ENCODE results near the gene PIK3CG. TPM values are rescaled to one million over a fixed set of nuclear protein-coding genes. Genes with fewer than 3 reads are reported as not detected.
A peak's percentile ranks its signal among the peaks of the same experiment; 100 is the strongest.

PIK3CG gene
- total RNA-seq, 2 experiments from 2014 or later, result 26.8 to 27.0 TPM

DNA sequence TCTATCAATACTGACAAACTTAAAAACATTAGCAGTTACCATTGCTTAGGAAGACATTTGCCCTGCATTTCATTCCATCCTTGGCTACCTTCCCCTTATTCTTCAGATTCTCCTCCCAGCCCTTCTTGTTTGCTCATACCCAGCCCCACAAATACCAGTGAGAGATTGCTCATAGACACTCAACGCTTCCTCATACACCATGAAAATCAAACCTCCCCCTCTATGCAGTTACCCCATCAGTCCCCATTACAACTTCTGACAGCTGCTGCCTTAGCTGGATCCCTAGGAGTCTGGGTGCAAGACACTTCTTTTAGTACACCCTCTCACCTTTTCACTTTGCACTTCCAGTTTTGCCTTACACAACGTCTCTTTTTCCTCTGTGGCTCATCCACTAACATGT, 28.3 kb upstream of the PIK3CG start:
- Mint-ChIP-seq H3K4me3 (no peak overlapping the region), H3K27ac (no peak overlapping the region), H3K36me3 (ENCODE audit: low read depth) (peaks cover 2% of the 10 kb centered on the region), H3K9me3 (no peaks in the 10 kb centered on the region), H3K4me1 (ENCODE audit: low read depth) (peaks cover 4% of the 10 kb centered on the region), H3K27me3 (no peaks in the 10 kb centered on the region)
- POLR2A ChIA-PET, result no interaction called here
- ATAC-seq (no peak), DNase-seq (no peak)
- CTCF ChIA-PET, result no interaction called here
- intact Hi-C loops (cut with micrococcal nuclease), result no loop called here
- no peak for TF ChIP-seq CTCF (IDR thresholded peaks at IDR 0.05)

DNA sequence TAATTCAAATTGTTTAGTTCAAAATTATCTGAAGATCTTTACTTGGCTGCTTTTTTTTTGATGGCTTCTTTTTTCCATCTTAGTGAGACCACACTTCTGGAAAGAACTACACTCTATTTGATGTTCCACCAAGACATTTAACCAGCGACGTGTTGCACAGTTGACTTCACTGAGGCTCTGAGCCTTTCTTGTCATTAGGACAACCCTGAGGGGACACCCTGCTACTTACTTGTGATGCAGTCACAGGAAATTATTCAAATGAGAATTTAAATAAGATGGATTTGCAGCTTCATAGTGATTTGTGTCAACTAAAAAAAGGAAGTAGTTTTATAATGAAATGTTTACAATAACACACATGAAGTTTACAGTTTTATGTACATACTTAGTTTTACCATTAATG, 25.6 kb upstream of the PIK3CG start:
- Mint-ChIP-seq H3K27me3 (no peaks in the 10 kb centered on the region), H3K4me1 (ENCODE audit: low read depth) (peaks cover 4% of the 10 kb centered on the region), H3K27ac (no peak overlapping the region), H3K4me3 (no peak overlapping the region), H3K36me3 (ENCODE audit: low read depth) (peaks cover 2% of the 10 kb centered on the region), H3K9me3 (no peaks in the 10 kb centered on the region)
- ChIA-PET POLR2A (no interaction called here), CTCF (interaction anchor here (1.1 kb wide), 1 partner anchor 21 kb away, joined by 3 read pairs; no protein-coding TSS in a partner anchor)
- no peak for TF ChIP-seq CTCF (IDR thresholded peaks at IDR 0.05)
- intact Hi-C loops (cut with micrococcal nuclease), result no loop called here
- DNase-seq (peak; percentile 11), ATAC-seq (peak; percentile 65)

GRCh38 chr7:106840342-106840741, 24.7 kb upstream of the PIK3CG start:
- ChIA-PET POLR2A (no interaction called here), CTCF (no interaction called here)
- H3K9me3 Mint-ChIP-seq, result no peaks in the 10 kb centered on the region
- TF ChIP-seq CTCF (IDR thresholded peaks at IDR 0.05), result no peak
- ATAC-seq (no peak), DNase-seq (no peak)
- no peak overlapping the region for H3K27ac Mint-ChIP-seq
- peaks cover 4% of the 10 kb centered on the region for H3K4me1 Mint-ChIP-seq (ENCODE audit: low read depth)
- H3K27me3 Mint-ChIP-seq, result no peaks in the 10 kb centered on the region
- peaks cover 2% of the 10 kb centered on the region for H3K36me3 Mint-ChIP-seq (ENCODE audit: low read depth)
- H3K4me3 Mint-ChIP-seq, result no peak overlapping the region
- intact Hi-C loops (cut with micrococcal nuclease), result no loop called here

DNA sequence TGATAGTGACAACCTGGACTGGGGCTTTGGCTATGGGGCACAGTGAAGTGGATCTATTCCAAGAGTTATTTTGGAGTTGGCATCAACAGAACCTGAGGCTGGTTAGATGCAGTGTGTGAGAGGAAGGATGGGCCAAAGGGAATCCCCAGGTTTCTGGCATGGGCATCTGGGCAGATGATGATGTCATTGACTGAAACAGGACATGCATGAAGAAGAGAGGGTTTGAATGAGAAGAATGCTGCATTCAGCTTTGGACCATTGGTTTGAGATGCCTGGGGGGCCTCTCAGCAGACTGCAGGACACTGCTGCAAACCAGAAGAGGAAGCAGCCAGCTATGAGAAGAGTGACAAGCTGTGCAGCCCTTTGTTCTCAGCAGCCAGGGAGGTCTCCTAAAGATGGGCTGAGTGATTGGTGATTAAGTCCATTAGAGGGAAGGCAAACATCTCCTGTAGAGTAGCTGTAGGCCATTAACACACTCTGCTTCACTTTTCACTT, 23.1 kb upstream of the PIK3CG start:
- no peak overlapping the region for H3K4me3 Mint-ChIP-seq
- peaks cover 2% of the 10 kb centered on the region for H3K36me3 Mint-ChIP-seq (ENCODE audit: low read depth)
- H3K4me1 Mint-ChIP-seq (ENCODE audit: low read depth), result peaks cover 4% of the 10 kb centered on the region
- intact Hi-C loops (cut with micrococcal nuclease), result no loop called here
- DNase-seq (no peak), ATAC-seq (no peak)
- ChIA-PET CTCF (no interaction called here), POLR2A (no interaction called here)
- H3K27me3 Mint-ChIP-seq, result no peaks in the 10 kb centered on the region
- no peak overlapping the region for H3K27ac Mint-ChIP-seq
- TF ChIP-seq CTCF (IDR thresholded peaks at IDR 0.05), result no peak
- no peaks in the 10 kb centered on the region for H3K9me3 Mint-ChIP-seq

- Mint-ChIP-seq H3K27ac (no peak overlapping the region), H3K36me3 (ENCODE audit: low read depth) (no peaks in the 10 kb centered on the region), H3K4me1 (ENCODE audit: low read depth) (peaks cover 2% of the 10 kb centered on the region), H3K27me3 (no peaks in the 10 kb centered on the region), H3K9me3 (no peaks in the 10 kb centered on the region), H3K4me3 (no peak overlapping the region)
- no peak for DNase-seq
- TF ChIP-seq CTCF (IDR thresholded peaks at IDR 0.05), result no peak
- ChIA-PET CTCF (no interaction called here), POLR2A (no interaction called here)
- no peak for ATAC-seq
- intact Hi-C loops (cut with micrococcal nuclease), result no loop called here
Measured at GRCh38 chr7:106844279-106844997, 20.6 kb upstream of the PIK3CG start.

Measured in activated CD8-positive, alpha-beta T cell treated with anti-CD3 and anti-CD28 coated beads for 36 hours (primary cell).